MM.1S (cell line): ENCODE measurements around the gene SLC22A14.

Experiments used
- DNase-seq: peaks from one replicate; pipeline ENCODE4 v3.0.0-alpha.2; 2015
- H2AFZ ChIP-seq: fragments of 300-600 bp; sonication (generic); 2 replicates; pipeline ENCODE4 v1.6.0; 2016; ENCODE audit warnings: antibody characterized with exemption, low read length
- H3F3A ChIP-seq: fragments of 300-600 bp; sonication (generic); 2 replicates; pipeline ENCODE4 v1.6.1; 2016; ENCODE audit warnings: mild to moderate bottlenecking, antibody characterized with exemption, low read length, moderate library complexity, mixed read lengths; ENCODE audit not compliant: insufficient read depth
- H3K27ac ChIP-seq: fragments of 300-600 bp; sonication (generic); 2 replicates; pipeline ENCODE4 v1.5.1; 2016; ENCODE audit warnings: mild to moderate bottlenecking, low read length
- H3K27me3 ChIP-seq: fragments of 300-600 bp; sonication (generic); replicated peaks from 2 replicates; pipeline ENCODE4 v1.6.0; 2016; ENCODE audit warnings: low read length; ENCODE audit not compliant: insufficient read depth
- H3K36me3 ChIP-seq: fragments of 300-600 bp; sonication (generic); replicated peaks from 2 replicates; pipeline ENCODE4 v1.6.1; 2016; ENCODE audit warnings: mild to moderate bottlenecking, low read length, mixed read lengths; ENCODE audit not compliant: insufficient read depth
- H3K4me1 ChIP-seq: fragments of 300-600 bp; sonication (generic); 2 replicates; pipeline ENCODE4 v1.6.1; 2016; ENCODE audit warnings: low read length, mixed read lengths
- H3K4me2 ChIP-seq: fragments of 300-600 bp; sonication (generic); 2 replicates; pipeline ENCODE4 v1.6.0; 2016; ENCODE audit warnings: low read depth, low read length
- H3K4me3 ChIP-seq: fragments of 300-600 bp; sonication (generic); 2 replicates; pipeline ENCODE4 v1.5.1; 2016; ENCODE audit warnings: low read length, mixed read lengths
- H3K79me2 ChIP-seq: fragments of 300-600 bp; sonication (generic); 2 replicates; pipeline ENCODE4 v1.6.1; 2016; ENCODE audit warnings: mixed run types, low read length, mixed read lengths
- H3K9ac ChIP-seq: fragments of 300-600 bp; sonication (generic); 2 replicates; pipeline ENCODE4 v1.6.1; 2016; ENCODE audit warnings: low read length, mixed read lengths
- H3K9me2 ChIP-seq: fragments of 300-600 bp; sonication (generic); replicated peaks from 2 replicates; pipeline ENCODE4 v1.6.1; 2016; ENCODE audit warnings: mild to moderate bottlenecking, low read length, mixed read lengths; ENCODE audit not compliant: insufficient read depth
- H3K9me3 ChIP-seq: fragments of 300-600 bp; sonication (generic); replicated peaks from 2 replicates; pipeline ENCODE4 v1.6.1; 2016; ENCODE audit warnings: mild to moderate bottlenecking, low read length, mixed read lengths; ENCODE audit not compliant: insufficient read depth
- H4K20me1 ChIP-seq: fragments of 300-600 bp; sonication (generic); 2 replicates; pipeline ENCODE4 v1.6.1; 2016; ENCODE audit warnings: mild to moderate bottlenecking, low read length, moderate library complexity, mixed read lengths; ENCODE audit not compliant: insufficient read depth
- EZH2 ChIP-seq: fragments of 300-600 bp; sonication (generic); optimal IDR thresholded peaks from 2 replicates; pipeline ENCODE3; 2017; ENCODE audit warnings: low read depth, mild to moderate bottlenecking, antibody characterized with exemption, low read length, mixed read lengths
- EZH2phosphoT487 ChIP-seq: fragments of 300-600 bp; sonication (generic); IDR thresholded peaks from 2 replicates; pipeline ENCODE4 v1.6.1; 2018; ENCODE audit warnings: antibody characterized with exemption, low read length
- TF ChIP-seq, protein P1 (sequence below): fragments of 300-600 bp; sonication (generic); IDR thresholded peaks from 2 replicates; pipeline ENCODE4 v1.5.1; 2016; ENCODE audit warnings: antibody characterized with exemption, low read length, mixed read lengths

The SLC22A14 gene

DNA sequence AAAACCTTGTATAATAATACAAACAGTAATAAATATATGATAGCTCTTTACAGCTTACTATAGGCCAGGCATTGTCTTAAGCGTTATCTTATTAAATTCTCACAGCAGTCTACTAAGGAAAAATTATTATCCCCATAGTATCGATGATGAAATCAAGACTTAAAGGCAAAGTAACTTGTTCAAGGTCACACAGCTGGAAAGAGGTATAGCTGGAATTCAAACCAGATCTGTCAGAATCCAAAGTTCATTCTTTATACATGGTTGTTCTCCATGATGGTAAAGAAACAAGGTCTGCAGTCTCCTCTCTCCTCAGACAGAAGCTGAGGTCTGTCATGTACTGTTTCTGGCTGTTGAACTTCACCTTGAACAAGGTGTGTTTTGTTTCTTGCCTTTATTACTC lies 31.9 kb upstream of the SLC22A14 start:
- H3K9me2 ChIP-seq, result no peaks in the 10 kb centered on the region
- no peak overlapping the region for H3K4me2 ChIP-seq
- H2AFZ ChIP-seq, result no peak overlapping the region
- H3K36me3 ChIP-seq, result peaks cover 4% of the 10 kb centered on the region; the same call in 1 of the 2 replicates
- no peaks in the 10 kb centered on the region for H4K20me1 ChIP-seq
- no peak overlapping the region for H3K4me3 ChIP-seq
- no peak overlapping the region for H3K9ac ChIP-seq
- DNase-seq, result no peak
- no peaks in the 10 kb centered on the region for H3K27me3 ChIP-seq
- no peaks in the 10 kb centered on the region for H3K9me3 ChIP-seq
- no peaks in the 10 kb centered on the region for H3K79me2 ChIP-seq
- TF ChIP-seq EZH2phosphoT487 (no peak), EZH2 (no peak)
- TF ChIP-seq, protein P1, sequence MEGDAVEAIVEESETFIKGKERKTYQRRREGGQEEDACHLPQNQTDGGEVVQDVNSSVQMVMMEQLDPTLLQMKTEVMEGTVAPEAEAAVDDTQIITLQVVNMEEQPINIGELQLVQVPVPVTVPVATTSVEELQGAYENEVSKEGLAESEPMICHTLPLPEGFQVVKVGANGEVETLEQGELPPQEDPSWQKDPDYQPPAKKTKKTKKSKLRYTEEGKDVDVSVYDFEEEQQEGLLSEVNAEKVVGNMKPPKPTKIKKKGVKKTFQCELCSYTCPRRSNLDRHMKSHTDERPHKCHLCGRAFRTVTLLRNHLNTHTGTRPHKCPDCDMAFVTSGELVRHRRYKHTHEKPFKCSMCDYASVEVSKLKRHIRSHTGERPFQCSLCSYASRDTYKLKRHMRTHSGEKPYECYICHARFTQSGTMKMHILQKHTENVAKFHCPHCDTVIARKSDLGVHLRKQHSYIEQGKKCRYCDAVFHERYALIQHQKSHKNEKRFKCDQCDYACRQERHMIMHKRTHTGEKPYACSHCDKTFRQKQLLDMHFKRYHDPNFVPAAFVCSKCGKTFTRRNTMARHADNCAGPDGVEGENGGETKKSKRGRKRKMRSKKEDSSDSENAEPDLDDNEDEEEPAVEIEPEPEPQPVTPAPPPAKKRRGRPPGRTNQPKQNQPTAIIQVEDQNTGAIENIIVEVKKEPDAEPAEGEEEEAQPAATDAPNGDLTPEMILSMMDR, result no peak
- no peak overlapping the region for H3K27ac ChIP-seq
- H3K4me1 ChIP-seq, result no peaks in the 10 kb centered on the region
- H3F3A ChIP-seq, result no peaks in the 10 kb centered on the region

DNA sequence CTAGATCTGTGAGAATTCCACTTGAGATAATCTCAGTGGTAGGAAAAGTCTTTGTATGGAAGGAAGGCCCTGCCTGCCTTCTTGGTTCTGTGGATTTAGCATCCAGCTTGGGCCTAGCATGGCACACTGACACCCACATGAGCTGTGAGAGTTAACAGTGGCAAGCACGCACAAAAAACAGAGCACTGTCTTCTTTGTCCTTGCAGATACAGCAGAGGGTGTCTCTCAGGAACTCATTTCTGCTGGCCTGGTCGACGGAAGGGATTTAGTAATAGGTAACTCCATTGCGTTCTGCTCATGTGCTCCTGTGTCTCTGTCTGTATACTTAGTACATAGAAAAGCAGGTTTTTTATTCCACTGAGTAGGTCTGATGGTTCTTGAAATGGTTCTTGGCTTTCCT lies 30.9 kb upstream of the SLC22A14 start:
- no peak overlapping the region for H2AFZ ChIP-seq
- TF ChIP-seq, protein P1, result no peak
- TF ChIP-seq EZH2phosphoT487 (no peak), EZH2 (no peak)
- no peaks in the 10 kb centered on the region for H3K79me2 ChIP-seq
- no peak overlapping the region for H3K4me3 ChIP-seq
- no peak overlapping the region for H3K27ac ChIP-seq
- H3K27me3 ChIP-seq, result no peaks in the 10 kb centered on the region
- no peaks in the 10 kb centered on the region for H3K4me1 ChIP-seq
- DNase-seq, result no peak
- H3K4me2 ChIP-seq, result no peak overlapping the region
- no peaks in the 10 kb centered on the region for H4K20me1 ChIP-seq
- no peaks in the 10 kb centered on the region for H3F3A ChIP-seq
- no peak overlapping the region for H3K9ac ChIP-seq
- no peaks in the 10 kb centered on the region for H3K9me3 ChIP-seq
- no peaks in the 10 kb centered on the region for H3K9me2 ChIP-seq
- peaks cover 4% of the 10 kb centered on the region; the same call in 1 of the 2 replicates for H3K36me3 ChIP-seq

DNA sequence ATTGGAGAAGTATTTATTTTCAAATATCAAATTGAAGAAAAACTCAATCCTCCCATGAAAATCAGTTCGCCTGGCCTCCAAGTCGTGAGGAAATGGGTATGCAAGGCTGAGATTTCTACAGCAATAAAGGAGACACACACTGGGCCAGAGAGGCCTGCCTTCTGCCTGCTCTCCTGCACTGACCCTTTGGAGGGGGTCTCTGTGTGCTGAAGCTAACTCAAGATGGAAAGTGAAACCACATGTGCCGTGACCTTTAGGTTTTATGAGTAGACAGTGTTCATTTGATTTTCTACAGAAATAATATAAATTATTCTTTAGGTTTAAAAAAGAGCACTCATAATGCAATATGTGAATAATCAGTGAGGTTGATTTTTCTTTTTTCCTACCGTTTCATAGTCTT lies 28.4 kb upstream of the SLC22A14 start:
- Histone ChIP-seq H3F3A (no peaks in the 10 kb centered on the region), H3K4me1 (no peaks in the 10 kb centered on the region), H3K4me2 (no peak overlapping the region), H3K9ac (no peak overlapping the region), H3K4me3 (no peak overlapping the region), H3K27ac (no peak overlapping the region), H3K79me2 (no peaks in the 10 kb centered on the region), H4K20me1 (no peaks in the 10 kb centered on the region), H3K9me2 (no peaks in the 10 kb centered on the region), H3K36me3 (peaks cover 4% of the 10 kb centered on the region; the same call in 1 of the 2 replicates), H3K9me3 (no peaks in the 10 kb centered on the region), H3K27me3 (no peaks in the 10 kb centered on the region), H2AFZ (no peak overlapping the region)
- DNase-seq, result no peak
- TF ChIP-seq EZH2phosphoT487, result no peak

DNA sequence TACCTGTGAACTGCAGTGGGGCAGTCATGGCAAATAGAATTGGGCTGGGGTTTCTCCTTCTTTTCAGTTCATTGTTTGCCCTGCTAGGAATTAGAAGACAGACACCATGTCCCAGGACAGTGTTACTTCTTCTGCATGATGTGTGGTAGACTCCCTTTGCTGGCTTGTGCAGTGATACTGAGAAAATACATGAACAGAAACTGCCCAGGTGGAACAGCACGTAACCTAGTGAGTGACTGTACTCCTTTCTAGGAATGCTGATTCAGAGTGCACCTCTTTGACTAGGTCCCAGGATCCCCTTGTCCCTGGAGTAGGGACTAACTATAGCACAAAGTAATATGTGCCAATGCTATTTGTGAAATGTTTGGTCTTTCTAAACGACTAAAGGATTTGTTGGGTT lies 27.2 kb upstream of the SLC22A14 start:
- H3K4me2 ChIP-seq, result no peak overlapping the region
- H3K79me2 ChIP-seq, result no peaks in the 10 kb centered on the region
- H3K36me3 ChIP-seq, result peaks cover 4% of the 10 kb centered on the region; the same call in 1 of the 2 replicates
- no peaks in the 10 kb centered on the region for H3K9me3 ChIP-seq
- no peak for TF ChIP-seq EZH2
- TF ChIP-seq, protein P1, result no peak
- TF ChIP-seq EZH2phosphoT487, result no peak
- no peaks in the 10 kb centered on the region for H4K20me1 ChIP-seq
- H3K4me3 ChIP-seq, result no peak overlapping the region
- no peak overlapping the region for H3K9ac ChIP-seq
- no peaks in the 10 kb centered on the region for H3K4me1 ChIP-seq
- no peaks in the 10 kb centered on the region for H3F3A ChIP-seq
- no peaks in the 10 kb centered on the region for H3K27me3 ChIP-seq
- no peaks in the 10 kb centered on the region for H3K9me2 ChIP-seq
- no peak overlapping the region for H2AFZ ChIP-seq
- DNase-seq, result no peak
- H3K27ac ChIP-seq, result no peak overlapping the region
